ENCODE measurements around the gene SLC38A3.
A peak's percentile ranks its signal among the peaks of the same experiment; 100 is the strongest.

Gene SLC38A3

DNA sequence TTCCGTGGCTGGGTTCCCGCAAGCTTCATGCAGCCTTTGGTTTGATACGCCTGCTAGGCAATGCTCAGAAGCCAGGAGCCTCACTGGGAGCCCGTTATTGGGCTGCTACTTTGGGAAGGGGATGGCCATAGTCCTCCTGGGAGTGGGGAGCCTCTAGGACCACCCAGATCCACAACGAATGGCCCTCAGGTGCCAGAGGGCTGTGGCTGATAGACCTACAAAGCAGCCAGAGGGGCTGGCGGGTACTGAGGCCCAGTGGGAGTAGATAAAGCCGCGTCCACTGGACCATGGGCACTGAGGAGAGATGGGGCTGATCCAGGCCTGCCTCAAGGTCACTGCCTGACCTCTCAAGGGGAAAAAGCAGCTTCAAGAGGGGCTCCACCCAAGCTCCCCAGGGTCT is 12.9 kb upstream of the SLC38A3 start:
- DNase-seq (ENCODE audit: low spot score): no peak

DNA sequence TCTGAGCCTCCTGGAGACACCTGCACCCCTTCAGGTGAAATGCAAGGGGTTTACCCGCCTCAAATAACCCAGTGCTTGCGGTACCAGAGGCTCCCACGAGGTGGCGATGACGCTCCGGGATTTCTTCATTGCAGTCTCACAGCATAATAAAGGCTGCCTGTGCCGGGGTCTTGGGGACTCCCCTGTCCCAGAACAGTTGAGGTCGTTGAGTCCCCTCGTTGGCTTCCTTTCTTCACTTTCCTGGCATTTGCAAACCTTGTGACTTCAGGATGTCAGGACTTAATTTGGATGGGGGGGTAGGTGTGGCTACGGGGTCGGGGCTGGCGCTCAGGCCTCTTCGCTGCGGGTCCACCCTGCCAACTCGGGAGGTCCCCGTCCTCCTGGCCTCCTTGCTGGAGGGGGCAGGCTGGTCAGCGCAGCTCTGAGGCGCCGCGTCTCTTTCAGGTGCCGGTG is 12.4 kb upstream of the SLC38A3 start:
- peak; percentile 57 for DNase-seq (ENCODE audit: low spot score)

DNA sequence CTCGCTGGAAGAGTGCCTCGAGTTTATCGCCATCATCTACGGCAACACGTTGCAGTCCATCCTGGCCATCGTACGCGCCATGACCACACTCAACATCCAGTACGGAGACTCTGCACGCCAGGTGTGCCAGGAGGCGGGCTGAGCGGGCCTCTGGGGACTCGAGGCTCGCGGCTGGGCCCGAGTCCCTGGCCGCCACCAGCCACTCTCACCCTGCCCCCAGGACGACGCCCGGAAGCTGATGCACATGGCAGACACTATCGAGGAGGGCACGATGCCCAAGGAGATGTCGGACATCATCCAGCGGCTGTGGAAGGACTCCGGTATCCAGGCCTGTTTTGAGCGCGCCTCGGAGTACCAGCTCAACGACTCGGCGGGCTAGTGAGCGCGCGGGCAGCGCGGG is 11.8 kb upstream of the SLC38A3 start:
- no peak for DNase-seq (ENCODE audit: low spot score)

DNA sequence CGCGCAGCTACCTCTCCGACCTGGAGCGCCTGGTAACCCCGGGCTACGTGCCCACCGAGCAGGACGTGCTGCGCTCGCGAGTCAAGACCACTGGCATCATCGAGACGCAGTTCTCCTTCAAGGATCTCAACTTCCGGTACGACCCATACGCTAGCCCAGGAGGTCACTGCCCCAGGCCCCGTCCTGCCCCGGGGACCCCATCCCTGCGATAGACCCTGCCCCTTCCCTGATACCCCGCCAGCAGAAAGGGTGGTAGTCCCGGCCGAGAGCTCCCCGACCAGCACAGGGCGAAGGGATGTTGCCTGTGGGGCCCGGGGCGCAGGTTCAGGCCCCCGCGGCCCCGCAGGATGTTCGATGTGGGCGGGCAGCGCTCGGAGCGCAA is 11.3 kb upstream of the SLC38A3 start:
- DNase-seq (ENCODE audit: low spot score): no peak

DNA sequence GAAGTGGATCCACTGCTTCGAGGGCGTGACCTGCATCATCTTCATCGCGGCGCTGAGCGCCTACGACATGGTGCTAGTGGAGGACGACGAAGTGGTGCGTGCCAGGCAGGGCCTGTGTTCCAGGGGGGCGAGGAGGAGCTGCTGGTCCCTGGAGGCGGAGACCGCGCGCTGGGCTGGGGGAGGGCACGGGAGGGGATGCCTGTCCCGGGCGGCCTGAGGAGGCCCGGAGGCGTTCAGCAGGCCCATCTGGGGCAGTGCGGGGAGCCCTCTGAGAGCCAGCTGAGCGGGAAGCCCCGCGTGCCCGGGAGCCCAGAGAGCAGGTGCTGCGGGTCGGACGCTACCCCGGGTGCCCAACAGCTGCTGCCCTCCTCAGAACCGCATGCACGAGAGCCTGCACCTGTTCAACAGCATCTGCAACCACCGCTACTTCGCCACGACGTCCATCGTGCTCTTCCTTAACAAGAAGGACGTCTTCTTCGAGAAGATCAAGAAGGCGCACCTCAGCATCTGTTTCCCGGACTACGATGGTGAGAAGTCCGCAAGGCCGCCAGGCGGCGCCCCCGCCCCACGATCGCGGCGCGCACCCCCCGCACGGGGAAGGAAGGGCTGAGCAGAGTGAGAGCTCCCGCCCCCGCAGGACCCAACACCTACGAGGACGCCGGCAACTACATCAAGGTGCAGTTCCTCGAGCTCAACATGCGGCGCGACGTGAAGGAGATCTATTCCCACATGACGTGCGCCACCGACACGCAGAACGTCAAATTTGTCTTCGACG is 10.8 kb upstream of the SLC38A3 start:
- DNase-seq (ENCODE audit: low spot score): no peak

DNA sequence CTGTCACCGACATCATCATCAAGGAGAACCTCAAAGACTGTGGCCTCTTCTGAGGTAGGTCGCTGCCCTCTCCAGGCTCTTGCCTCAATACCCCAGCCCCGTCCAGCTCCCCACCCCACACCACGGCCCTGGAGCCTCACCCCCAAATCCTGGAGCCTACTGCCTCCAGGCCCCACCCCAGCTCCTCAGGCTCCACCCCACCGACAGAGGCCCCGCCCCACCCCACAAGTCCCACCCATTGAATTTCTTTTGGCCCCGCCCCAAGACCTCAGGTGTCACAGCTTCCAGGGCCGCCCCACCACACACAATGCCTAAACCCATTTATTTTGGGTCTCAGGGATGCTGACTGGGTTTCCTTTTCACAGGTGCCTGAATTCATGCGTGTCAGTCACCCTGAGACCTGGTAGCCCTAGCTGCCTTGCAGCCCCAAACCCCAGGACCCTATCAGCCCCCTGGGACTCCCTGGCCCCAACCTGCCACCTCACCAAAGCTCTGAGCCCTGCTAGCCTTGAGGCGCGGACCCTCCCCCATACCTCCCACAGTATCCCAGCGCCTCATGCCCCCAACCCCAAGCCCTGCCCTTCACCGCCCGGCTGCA is 10.1 kb upstream of the SLC38A3 start:
- no peak for DNase-seq (ENCODE audit: low spot score)

DNA sequence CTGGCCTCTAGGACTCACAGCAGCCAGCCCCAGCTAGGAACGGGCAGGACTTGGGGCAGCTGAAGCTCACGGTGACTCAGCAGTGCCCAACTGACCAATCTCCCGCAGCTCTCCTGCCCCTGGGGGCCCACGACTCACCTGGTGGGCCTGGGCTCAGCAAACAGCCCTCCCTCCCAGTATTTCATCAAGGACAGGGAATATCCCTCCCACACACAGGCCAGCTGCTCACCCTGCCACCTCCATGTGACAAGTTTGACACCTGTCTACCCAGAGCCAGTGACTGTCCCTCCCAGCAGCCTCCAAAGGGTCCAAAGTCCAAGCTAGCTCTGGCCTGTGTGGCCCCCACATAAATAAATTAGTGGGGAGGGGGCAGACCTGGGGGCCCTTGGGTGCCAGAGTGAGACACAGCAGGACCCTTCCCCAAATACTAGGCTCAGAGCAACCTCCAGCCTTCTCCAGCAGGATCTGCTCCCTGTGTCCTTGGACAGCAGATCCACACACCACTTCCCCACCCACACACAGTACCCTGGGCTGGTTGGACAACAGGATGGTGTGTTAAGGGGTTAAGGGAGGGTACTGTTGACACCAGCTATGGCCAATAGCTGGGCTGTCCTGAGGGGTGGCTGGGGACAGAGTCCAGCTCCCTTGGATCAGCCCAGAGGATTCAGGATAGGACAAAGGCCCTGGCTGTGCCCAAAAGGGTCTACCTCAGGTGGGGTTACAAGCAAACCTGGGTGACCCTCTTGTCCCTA is 9.4 kb upstream of the SLC38A3 start:
- no peak for DNase-seq (ENCODE audit: low spot score)

DNA sequence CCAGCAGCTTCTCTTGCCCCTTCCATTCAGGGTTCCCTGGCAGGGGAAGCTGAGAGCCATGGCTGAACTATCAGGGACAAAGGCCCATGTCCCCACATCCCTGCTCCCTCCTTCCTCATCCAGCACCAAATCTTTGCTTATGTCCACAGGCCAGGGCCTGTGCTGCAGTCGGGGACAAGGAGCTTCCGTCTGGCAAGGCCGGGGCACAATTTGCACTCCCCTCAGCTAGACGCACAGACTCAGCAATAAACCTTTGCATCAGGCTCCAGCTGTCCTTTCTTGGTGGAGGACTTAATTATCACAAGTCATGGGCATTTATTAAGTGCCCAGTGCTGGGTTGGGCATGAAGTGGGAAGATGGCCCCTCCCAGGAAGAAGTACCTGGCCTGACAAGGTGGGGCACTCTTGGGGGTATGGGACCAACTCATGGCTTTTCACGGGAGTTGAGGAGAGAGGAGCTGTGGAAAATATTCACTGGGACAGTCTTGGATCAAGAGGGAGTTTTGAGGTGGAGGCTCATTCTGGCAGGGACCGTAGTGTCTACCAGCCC is 8.7 kb upstream of the SLC38A3 start:
- DNase-seq (ENCODE audit: low spot score): no peak

DNA sequence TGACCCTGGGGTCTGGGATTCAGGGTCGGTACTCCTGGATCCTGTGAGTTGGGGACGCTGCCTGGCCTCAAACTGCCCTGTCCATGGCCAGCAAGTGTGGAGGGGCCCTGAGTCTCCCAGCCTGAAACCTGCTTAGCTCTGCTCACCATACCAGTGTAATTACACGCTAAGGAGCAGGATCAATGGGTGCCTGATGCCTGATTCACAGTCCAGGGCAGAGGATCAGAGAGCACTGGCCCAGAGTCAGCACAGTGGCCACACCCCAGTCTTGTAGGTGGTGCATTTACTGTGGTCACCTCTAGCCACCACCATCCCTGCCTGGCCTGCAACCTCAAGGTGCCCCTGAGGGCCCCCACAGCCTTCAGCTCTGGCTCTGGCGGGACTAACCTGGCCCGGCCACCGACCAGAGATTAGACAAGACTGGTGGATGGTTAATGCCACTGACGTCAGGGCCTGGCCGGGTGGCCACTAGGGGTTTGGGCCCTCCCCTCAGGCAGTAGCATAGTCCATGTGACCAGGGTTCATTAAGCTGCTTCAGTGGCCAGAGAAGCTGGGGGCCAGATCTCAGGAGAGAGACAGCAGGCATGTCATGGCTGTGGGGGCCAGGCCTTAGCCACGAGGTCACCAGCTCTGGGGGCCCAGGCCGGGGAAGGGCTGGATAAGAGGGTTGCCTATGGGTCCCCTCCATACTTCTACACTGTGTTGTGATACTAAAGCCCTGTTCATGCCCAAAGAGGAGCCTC is 3.3 kb upstream of the SLC38A3 start:
- DNase-seq (ENCODE audit: low spot score): no peak

DNA sequence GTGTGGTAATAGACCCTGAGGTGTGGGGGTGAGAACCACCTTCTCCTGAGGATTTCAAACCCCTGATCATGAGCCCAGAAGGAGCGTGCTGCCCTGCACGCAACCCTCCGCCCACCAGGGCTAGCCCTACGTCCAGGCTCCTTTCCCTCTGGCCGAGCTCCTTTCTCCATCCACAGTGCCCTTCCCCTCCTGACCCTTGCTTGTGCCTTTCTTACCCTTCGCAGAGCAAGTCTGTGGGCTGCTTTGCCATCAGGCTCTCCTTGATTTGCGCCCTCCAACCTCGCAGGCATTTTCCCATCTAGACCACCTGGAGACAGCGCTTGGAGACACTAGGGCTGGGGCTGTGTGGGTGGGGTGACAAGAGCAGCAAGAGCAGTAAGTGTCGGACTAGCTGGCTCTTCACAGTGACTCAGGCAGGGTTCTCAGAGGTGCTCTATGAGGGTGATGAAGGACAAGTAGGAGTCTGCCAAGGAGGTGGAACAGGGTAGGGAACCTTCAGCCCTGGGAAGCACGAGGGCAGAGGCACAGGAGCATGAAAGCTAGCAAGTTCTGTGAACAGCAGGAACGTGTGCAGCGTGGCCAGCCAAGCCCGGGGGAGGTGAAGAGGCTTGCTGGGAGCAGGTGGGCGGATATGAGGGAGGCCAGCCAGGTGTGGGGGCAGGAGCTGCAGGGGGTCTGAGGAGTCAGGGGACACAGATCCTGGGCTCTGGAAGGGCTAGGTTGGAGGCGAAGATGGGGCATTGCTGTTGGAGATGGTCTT is 2.5 kb upstream of the SLC38A3 start:
- no peak for DNase-seq (ENCODE audit: low spot score)

DNA sequence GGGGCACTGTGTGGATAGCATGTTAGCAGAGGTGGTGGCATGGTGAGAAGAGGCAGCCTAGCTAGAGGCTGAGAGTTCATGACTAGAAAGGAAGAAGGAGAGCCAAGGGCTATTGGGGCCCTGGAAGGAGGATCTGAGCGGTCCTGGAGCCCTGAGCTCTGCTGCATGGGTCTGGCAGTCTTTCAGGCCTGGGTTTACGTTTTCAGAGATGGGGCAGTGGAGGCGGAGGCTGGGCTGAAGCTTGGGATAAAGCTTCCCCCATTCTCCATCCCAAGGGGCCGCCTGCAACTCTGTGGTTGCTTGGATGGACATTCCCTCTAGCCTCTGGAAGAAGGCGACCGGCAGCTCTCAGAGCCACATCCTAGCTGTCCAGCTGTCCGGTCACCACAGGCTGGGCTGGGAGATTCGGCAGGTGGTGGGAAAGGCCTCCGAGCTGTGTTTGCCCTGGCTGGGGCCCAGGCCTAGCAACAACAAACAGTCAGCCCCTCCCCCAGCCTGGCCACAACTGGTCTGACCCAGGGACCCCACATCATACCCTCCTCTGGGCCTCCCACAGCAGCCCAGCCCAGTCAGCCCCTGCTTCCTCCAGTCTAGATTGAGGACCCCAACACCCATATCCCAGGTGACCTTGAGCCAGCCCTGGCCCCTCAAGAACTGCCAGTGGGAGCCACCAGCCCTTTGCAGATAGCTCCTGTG is 1.8 kb upstream of the SLC38A3 start:
- DNase-seq (ENCODE audit: low spot score): no peak

DNA sequence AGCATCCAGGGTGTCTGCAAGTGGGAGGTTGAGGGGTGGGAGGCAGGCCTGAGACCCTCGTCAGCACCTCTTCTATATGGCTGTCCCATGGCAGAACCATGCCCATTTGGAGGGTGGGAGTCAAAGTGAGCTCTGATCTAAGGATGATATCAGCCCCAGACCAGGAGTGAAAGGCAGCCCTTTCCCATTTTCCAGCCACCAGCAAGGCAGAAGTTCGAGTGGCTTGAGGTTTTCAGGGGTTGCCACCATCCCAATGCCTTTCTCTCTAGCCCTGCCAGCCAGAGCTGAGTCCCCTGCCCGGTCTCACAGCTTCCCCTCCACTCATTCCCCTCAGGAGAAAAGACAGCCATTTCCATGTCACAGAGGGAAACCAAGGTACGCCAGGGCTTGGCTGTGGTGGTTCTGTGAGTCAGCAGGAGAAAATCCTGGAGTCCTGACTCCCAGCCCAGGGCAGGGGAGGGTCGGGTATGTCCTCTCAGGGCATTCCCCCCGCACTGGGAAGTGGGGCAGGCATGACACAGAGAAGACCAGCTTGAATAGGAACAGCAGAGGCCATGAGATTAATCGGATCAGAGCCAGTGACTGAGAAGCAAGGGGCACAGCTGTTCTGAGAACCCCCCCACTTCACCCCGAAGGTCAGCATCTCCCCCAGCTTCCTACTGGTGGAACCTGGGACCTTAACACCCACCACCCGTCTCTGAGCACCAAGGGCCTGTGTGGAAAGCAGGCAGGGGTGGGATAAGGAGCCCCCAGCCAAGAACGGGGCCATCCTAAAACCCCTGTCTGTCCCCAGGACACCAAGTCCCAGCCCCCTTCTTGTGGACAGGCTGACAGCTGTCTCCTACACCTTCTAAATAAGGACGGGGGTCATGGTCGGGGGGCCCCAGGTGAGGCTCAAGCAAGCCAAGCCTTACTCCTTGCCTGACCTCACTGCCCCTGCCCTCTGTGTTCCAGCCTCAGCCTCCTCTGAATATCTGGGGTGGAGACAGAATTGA is 965 bp upstream of the SLC38A3 start:
- no peak for DNase-seq (ENCODE audit: low spot score)

DNA sequence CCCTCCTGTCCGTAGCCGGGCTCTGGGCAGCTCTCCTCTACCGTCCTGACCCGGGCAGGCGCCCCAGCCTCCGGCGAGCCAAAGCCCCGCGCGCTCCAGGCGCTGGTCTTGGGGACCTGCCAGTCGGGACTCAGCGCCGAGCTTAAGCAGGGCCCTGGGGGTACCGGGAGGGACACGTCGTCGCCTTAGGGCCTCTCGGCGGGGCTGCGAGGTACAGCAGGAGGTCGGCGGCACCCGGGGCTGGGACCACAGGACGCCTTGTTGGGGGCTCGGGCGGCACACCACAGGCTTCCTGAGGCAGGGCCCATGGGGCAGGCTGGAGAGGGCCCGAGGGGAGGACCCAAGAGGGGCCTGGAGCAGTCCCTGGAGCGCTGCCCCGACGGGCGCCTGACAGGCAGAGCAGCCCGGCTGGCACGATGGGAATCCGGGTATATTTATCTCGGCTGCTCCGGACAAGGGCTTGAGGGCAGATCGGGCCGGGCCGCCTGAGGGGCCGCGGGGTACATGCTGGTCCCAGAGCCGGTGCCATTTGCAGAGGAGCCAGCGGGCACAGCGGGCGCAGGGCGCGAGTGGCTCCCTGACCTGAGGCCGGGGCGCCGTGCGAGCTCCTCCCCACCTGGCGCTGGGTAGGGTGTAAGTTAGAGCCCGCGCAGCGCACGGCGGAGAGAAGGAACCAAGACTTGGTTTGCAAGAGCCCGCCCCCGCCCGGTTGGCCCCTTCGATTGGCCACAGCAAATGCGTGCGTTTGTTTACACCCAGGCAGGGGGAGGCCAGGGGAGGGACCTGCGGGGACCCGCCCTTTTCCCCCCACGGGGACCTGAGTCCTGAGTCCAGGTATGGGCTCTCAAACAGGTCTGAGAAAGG is 574 bp downstream of the SLC38A3 start:
- DNase-seq (ENCODE audit: low spot score): no peak

DNA sequence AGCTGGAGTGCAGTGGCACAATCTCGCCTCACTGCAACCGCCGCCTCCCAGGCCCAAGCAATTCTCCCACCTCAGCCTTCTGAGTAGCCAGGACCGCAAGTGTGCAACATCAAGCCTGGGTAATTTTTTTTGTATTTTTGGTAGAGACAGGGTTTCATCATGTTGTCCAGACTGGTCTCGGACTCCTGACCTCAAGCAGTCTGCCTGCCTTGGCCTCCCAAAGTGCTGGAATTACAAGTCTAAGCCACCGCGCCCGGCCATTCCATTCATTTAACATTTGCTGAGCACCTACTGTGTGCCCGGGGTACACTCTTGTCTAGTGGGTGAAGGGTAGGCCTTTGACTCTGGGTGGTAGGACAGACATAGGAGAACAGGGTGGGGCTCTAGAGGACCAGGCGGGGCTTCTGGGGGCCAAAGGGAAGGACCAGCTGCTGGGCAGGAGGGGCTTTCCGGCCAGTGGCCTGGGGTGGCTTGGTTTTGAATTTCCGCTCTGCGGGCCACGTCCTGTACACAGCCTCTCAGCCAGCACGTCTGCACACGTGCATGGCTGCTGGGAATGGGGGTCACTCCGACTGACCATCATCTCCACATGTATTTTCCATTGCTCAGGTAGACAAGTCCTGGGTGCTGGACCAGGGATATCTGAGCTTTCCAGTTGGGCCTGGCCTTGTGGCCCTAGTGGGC is 2.4 kb downstream of the SLC38A3 start:
- DNase-seq (ENCODE audit: low spot score): no peak

DNA sequence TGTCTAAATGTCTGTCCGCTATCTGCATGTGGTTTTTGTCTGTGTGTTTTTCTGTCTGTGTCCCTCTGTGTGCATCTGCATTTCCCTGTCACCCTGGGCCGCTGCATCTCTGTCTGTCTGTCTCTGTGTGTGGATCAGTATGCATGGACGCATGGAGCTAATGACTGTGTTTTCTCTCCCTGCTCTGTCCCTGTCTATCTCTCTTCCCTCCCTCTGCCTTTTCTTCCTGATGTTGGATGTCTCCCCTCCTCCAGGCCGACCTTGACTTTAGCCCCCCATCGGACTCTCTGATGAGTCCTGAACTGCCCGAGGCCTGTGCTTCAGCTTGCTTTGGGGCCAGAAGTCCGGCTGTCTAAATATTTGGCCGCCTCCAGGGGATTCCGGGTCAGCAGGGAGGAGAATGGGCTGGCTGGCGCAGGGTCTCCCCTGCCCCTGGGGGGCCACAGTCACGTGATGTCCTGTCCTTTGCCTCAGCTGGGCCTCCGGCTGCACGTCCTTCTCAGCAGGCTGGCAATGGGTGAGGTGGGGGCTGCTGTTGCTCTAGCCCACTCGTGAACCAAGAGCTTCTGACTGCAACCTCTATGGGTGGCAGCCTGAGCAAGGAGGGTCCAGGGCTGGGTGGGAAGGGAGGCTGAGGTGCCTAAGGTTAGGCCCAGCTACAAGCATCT is 3.7 kb downstream of the SLC38A3 start:
- DNase-seq (ENCODE audit: low spot score): no peak

DNA sequence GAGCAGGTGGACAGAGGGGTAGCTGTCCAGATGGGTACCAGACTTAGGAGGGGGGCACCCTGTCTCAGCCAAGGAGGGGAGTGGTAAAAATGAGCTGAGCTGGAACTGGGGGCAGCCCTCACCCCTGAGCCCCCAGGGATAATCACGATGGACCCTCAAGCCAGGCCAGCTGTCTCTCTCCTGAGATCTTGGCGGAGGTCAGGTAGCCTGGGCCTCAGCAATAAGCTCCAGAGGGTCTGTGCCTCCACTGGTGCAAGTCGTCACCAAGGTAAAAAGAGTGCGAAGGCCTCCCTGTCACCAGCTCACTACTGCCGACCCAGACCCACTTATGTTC is 5.1 kb downstream of the SLC38A3 start:
- no peak for DNase-seq (ENCODE audit: low spot score)

DNA sequence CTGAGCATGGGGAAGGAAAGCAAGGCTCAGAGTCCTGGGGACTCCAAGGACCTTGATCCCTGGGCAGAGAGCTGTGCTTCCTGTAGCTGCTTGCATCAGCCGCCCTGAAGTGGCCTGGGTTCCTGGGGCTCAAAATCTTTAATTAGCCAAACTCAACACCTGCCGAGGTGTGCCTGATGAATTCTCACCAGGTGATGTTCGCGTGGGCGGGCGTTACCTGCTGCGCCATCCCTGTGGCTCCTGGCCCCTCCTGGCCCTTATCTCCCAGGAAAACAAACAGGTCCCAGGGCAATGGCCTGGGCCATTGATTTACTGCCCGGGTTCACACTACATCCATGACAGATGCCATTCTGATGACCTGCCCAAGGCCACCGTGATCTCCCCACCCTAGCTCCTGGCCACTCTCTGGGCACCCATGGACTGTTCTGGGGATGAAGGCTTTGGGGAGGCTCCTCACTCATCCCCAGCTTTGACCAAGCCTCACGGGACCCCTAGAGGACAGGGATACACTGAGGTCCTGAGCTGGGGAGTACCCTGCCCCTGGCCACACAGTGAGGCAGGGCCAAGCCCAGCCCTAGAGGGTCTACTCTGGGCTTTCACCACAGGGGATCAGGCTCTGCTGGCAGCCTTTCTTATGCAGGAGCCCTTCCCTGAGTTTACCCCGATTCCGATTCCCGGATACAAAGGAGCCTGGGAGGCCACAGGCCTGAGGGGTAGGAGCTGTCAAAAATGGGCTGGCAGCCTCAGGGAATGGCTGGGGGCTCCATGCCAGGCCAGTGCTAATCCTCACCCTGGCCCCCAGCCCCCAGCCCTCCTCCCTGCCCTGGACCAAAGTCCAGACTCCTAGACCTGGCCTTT is 5.7 kb downstream of the SLC38A3 start:
- no peak for DNase-seq (ENCODE audit: low spot score)

Data from LoVo (cell line).